ENCODE measurements around the gene E2F3.

The E2F3 gene

DNA sequence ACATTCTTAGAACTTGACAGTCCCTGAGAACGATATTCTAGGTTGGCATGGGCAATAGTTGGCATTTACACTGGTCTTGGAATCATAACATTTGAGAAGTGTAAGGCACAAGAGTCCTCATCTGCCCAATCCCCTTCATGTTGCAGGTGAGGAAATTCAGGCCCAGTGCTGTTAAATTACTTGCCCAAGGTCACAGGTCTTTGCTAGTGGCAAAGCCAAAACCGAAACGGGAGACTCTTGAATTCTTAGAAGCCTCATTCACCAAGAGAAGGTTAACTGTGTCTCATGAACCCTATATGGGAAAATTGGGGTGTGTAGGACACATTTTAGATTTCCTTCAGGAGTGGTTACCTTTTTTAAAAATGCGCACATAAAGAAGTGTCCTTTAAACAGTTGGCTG lies 7.2 kb downstream of the E2F3 start:
- no peak overlapping the region for H3K4me3 ChIP-seq (ENCODE audit: low read length)
- TF ChIP-seq, protein P1, sequence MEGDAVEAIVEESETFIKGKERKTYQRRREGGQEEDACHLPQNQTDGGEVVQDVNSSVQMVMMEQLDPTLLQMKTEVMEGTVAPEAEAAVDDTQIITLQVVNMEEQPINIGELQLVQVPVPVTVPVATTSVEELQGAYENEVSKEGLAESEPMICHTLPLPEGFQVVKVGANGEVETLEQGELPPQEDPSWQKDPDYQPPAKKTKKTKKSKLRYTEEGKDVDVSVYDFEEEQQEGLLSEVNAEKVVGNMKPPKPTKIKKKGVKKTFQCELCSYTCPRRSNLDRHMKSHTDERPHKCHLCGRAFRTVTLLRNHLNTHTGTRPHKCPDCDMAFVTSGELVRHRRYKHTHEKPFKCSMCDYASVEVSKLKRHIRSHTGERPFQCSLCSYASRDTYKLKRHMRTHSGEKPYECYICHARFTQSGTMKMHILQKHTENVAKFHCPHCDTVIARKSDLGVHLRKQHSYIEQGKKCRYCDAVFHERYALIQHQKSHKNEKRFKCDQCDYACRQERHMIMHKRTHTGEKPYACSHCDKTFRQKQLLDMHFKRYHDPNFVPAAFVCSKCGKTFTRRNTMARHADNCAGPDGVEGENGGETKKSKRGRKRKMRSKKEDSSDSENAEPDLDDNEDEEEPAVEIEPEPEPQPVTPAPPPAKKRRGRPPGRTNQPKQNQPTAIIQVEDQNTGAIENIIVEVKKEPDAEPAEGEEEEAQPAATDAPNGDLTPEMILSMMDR (IDR thresholded peaks at IDR 0.05; ENCODE audit: insufficient read depth, low read depth, low read length, missing control alignments) = no peak
- no peak for DNase-seq (ENCODE audit: low read depth)

DNA sequence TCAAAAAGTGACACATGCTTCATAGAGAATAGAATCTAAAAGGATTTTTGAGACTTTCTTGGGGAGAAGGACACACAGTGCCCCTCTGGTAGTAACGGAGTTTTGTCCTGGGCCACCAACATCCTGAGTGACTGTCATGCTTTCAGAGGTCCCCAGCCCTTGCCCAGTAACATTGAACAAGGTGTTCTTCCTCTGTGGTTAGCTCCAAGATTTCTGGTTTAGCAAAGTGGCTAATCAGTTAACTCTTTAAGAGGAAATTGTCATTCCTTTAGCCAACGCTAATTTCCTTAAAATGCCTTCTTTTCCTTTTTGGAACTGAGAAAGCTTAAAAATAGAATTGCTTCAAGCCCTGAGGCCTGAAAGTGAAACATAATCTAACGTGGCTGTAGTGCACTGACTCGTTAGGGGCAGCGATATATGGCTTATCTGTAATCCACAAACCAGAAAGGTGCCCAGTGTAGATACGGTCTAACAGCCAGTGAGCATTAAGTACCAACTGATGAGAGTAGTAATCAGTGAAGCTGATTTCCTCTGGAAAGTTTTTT lies 7.8 kb downstream of the E2F3 start:
- no peak for DNase-seq (ENCODE audit: low read depth)
- no peak overlapping the region for H3K4me3 ChIP-seq (ENCODE audit: low read length)
- TF ChIP-seq, protein P1 (IDR thresholded peaks at IDR 0.05; ENCODE audit: insufficient read depth, low read depth, low read length, missing control alignments) = no peak

DNA sequence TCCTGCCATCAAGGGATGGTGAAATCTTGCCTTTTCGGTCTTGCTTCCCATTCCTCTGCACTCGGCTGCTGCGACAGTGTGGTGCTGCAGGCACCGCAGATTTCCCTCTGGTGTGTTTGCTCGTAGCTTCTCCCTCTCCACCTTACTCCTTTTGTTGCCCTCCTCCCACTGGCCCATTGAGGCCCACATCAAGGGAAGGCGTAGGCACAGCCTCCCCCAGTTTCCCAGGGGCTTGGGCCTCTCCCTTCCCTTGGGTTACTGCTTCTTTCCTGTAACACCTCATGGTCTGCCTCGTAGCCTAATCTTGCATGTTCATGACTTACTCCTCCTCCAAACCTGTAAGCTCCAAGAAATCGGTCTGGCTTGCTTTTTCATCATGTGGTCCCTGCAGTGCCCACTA lies 9.9 kb downstream of the E2F3 start:
- DNase-seq (ENCODE audit: low read depth) = no peak
- TF ChIP-seq, protein P1 (IDR thresholded peaks at IDR 0.05; ENCODE audit: insufficient read depth, low read depth, low read length, missing control alignments) = no peak
- no peak overlapping the region for H3K4me3 ChIP-seq (ENCODE audit: low read length)

DNA sequence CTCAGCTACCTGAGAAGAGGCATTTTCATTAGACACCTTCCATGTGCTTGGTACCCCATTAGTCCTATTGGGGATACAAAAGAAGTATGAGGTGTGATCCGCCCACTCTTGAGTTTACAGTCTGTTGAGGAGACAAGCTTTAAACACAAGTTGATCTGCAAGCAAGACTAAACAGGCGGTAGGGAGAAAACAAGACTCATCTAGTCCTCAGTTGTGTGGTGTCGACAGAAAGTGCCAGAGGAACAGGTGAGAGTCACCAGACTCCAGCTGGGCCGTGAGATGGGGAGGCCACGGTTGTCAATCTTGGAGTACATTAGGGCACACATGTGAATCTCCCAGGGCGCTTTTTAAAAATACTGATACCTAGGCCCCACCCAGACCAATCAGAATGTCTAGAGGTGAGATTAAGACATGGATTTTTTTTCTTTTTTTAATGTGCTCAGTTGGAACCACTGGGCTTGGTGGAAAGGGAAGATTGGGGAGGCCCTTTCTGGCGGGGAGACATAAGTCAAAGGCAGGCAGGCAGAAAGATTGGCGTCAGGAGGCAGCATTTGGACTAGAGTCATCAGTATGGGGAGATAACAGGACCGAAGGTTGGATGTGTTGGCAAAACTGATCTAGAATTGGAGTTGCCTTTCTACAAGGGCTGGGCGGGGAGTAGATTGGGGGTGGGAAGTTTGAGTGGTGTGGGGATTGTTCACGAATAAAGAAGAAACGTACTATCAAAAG lies 10.4 kb downstream of the E2F3 start:
- peak; percentile 51 for DNase-seq (ENCODE audit: low read depth)
- TF ChIP-seq, protein P1 (IDR thresholded peaks at IDR 0.05; ENCODE audit: insufficient read depth, low read depth, low read length, missing control alignments) = no peak
- no peak overlapping the region for H3K4me3 ChIP-seq (ENCODE audit: low read length)

DNA sequence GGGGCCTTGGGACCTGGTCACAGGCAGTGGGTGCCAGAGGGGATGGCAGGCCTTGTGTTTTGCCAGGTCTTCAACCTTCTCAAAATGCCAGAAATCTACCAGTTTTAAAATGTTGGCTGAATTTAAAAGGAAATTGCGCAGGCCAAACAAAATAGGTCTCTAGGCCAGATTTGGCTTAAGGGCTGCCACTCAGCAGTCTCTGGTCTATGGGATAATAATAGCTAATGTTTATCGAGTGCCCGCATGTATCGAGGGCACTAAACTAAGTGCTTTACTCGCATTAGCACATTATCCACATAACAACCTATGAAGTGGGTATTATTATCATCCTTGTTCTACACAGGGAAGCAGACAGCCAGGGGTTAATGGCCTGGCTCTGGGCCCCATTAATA lies 11.0 kb downstream of the E2F3 start:
- TF ChIP-seq, protein P1 (IDR thresholded peaks at IDR 0.05; ENCODE audit: insufficient read depth, low read depth, low read length, missing control alignments) = no peak
- DNase-seq (ENCODE audit: low read depth) = no peak

DNA sequence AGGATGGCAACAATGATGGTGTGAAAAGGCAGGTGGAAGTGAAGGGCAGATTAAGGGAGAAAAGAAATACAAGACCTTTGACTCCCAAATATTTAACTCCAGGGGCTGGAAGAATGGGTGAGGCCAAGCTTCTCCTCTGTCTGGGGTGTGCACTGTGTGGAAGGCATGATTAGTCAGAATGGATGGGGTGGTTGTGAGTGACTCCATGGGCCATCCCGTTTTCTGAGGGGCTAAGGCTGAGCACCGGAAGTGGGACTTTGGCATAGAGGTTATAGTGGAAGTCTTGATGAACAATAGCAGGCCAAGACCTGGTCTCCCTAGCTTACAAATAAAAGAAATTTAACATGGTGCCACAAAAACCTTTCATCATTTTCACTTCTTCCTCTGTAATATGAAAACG lies 12.1 kb downstream of the E2F3 start:
- no peak overlapping the region for H3K4me3 ChIP-seq (ENCODE audit: low read length)
- TF ChIP-seq, protein P1 (IDR thresholded peaks at IDR 0.05; ENCODE audit: insufficient read depth, low read depth, low read length, missing control alignments) = no peak
- no peak for DNase-seq (ENCODE audit: low read depth)

More for the DNA sequence above, 11.0 kb downstream of the E2F3 start:
- no peak overlapping the region for H3K4me3 ChIP-seq (ENCODE audit: low read length)

DNA sequence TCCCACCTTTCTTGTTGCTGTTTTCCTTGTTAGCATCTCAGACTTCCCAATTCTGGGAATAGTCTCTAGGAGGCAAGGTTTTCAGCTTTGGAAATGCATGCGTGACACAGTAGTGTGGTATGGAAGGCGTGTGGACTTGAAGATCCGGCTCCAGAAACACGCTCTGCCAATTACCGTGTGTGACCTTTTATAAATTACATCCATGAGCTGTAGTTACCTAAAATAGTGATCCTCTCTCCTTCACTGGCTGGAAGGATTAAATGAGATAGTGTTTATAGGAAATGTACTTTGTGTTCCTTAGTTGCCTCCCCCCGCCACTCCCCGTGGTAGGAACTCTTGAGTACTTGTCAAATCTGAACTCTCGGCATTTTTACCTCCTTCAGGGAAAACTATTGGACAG lies 13.0 kb downstream of the E2F3 start:
- DNase-seq (ENCODE audit: low read depth) = no peak
- TF ChIP-seq, protein P1 (IDR thresholded peaks at IDR 0.05; ENCODE audit: insufficient read depth, low read depth, low read length, missing control alignments) = no peak
- no peak overlapping the region for H3K4me3 ChIP-seq (ENCODE audit: low read length)

Measured in epithelial cell of esophagus (primary cell).